NCI-H1436 treated with DMSO at 0.1 percent for 48 hours (cell line): ENCODE data around the gene PRDM15.

ENCODE experiments used
- DNase-seq: peaks from one replicate; lab custom pipeline; 2025; lab: John Stamatoyannopoulos, UW

PRDM15 gene

DNA sequence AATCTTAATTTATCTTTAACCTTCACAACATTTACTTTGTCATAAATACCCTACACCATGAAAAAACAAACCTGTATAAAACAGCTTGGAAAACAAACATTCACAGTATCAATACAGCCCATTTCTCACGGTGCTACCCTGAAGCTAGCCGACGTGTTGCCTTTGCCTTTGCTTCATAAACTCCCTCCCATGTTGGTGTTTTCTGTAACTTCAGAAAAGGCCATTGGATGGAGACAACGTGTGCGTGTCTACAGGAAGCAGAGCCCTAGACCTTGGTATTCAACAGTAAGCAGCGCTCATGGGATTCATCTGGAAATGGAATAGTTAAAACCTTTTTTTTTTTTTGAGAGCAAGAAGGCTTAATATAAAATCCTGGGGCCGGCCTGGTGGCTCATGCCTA, 7.2 kb upstream of the PRDM15 start:
- DNase-seq, result no peak

DNA sequence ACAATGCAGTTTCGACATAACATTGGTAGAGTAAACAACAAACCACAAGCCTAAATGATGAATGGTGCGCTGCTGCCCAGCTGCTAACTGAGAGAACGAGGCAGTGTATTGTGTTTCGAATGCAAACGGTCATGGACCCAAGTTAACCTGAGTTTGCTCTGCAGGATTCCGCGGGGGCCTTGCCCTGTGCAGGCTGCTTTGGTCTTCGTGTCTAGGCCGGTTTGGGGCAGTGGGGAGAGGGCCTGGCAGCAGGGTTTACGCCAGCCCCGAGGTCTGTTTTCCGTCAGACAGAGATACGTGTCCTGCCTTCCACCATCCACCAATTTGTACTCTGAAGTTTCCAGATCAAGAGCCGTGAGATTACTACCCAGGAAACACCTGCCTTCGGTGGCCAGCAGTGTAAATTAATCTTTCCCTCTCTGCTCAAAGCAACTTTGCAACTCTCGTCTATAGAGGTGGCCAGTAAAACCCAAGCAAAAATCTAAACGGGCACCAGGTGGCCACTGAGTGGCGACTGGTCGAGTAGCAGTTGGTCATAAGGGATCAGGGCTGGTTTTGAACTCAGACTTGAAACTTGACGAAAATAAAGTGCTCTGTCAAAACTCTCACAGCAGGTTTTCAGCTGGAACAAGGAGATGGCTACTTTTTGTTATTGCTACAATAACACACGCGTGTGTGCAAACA, 6.3 kb upstream of the PRDM15 start:
- no peak for DNase-seq

DNA sequence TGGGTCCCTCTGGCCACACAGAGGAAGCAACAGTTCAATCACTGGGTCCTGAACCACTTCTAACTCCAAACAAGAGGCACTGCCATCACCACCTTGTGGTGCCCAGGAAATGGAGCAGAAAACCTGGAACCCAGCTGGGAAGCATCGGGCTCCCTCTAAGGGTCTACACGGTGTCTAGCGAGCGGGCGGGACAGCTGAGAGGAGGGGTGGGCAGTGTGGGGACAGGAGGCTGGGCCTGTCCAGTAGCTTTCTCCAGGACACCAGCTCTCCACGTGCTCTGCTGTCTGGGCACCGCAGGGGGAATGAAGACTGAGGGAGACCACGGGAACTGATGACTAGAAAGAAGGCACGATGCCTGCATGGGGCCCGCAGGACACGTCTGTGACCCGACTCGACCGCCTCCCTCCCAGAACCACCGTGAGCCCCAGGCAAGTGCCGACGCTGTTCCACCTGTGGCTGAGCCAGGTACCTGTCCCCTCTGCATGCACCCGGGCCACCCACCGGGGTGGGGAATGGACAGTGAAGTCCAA, 5.4 kb upstream of the PRDM15 start:
- DNase-seq, result no peak

DNA sequence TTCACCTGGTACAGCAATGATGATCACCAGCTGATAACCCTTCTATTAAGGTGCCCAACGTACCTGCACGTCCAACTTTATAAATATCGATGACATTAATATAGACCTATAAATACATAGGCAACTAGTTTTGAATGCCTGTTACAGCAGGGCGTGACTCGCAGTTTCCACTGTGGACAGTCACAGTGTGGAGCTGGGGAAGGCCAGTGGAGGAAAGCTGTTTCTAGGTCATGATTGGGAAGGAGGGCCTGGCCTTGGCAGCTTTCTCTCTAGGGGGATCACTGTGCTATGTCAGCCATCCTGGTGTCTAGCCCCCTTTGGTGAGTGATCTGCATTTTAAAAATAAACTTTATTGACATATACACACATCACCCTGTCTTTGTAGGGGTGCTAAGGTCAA, 4.4 kb upstream of the PRDM15 start:
- no peak for DNase-seq

DNA sequence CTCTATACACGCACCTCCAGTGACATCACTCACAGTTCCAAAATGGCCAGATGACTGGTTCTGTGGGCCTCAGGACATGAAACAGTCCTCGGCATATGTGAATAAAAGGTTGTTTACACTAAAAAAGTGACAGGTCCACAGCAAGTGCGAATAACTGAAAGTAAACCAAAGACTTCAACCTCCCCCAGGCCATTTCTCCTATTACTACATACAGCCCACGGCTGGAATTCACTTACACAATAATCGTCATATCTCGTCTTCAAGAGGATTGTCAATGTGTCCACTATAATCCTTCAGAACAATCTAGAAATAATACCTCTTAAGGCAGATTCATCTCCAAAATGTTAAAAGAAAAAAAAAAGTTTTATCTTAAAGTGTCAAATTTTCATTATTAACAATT, 1.9 kb upstream of the PRDM15 start:
- no peak for DNase-seq

DNA sequence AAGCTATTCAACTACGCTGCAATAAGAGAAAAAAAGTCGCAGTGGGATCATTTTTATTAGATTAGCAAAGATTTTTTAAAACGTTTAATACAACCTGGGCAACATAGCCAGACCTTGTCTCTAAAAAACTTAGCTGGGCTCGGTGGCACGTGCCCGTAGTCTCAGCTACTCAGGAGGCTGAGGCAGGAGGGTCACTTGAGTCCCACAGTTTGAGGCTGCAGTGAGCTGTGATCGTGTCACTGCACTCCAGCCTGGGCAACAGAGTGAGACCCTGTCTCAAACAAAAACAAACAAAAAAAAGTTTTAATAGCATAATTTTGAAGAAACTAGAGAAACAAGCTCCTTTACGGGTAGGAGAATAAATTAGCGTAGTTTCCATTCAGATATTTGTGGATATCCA, 1.0 kb upstream of the PRDM15 start:
- DNase-seq, result no peak

DNA sequence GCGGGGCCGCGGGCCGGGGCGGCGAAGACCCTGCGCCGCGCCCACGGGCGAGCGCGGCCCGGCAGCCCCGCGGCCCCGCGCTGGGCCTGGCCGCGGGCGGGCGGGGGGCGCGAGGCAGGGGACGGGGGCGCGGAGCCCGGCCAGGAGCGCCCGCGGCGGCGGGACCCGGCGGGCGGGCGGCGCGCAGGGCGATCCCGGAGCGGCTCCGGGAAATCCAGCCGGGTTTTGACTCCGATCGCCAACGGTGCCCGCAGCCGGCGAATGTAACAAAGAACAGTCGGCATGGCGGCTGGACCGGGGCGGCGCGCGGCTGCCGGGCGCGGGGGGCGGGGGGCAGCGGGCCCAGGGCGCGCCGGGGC, 334 bp downstream of the PRDM15 start:
- DNase-seq, result no peak

DNA sequence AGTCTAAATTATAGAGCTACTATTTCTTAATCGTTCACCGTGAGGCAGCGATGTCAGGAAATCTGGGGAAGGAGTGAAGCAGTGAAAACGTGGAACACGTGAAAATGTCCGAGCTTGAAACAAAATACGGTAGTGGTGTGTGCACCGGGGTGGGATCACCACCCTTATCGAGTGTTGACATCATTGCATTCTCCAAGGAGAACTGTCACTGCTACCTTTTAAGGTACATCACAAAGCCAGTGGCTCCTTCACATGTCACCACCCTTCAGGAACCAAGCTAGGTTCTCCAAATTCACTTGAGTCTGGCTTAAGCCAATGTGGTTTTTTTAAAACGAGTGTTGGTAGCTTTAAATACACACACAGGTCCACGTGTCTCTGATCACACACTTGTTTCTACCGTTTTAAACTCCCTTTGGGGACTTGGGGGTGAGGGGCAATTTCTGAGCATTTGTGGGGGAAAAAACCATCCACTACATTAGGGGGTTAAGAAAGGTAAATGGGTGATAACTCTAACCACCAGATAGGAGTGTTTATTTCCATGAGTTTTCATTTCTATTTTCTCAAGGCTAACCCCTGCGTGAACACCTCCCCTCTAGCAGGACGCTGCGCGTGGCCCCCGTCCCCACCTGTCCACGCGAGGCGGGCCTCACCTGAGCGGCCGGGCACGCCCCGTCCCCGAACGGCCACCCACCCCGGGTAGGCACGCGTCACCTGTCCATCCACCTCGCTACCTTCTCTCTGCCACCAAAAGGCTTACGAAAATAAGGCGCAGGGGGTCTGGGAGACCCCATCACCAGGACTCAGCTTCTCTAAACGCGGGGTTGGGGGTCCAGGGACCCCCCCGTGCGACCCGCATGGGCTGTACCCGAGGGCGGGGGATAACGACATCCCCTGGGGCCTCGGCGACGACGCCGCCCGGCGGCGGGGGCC, 978 bp downstream of the PRDM15 start:
- no peak for DNase-seq

DNA sequence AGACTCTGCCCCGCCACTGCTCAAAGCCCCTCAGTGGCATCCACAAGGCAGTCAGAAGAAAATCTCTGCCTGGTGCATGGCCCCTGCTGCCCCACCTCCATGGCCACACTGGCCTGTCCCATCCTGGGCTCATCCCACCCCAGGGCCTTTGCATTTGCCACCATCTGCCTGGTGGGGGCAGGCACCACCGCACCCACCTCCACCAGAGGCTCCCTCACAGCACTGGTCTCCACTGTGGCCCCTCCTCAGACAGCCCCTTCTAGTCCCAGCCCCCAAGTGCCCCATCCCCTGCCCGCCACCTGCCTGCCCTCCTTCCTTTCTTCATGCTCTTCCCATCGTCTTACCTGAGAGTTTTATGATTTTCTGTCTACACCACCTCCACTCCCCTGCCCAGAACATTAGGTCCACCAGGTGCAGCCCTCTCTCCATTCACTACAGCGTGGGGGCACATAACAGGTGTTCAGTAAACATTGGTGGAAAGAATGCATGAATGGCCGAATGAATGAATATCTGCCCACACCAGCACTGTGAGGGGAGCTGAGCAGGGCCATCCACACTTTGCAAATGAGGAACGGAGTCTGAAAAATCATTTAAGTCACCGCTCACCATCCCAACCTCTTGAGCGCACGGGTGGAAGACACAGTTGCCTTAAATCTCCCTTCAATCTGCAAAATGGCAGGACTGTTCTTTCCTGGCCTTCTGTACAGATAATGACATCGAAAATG, 2.1 kb downstream of the PRDM15 start:
- no peak for DNase-seq

DNA sequence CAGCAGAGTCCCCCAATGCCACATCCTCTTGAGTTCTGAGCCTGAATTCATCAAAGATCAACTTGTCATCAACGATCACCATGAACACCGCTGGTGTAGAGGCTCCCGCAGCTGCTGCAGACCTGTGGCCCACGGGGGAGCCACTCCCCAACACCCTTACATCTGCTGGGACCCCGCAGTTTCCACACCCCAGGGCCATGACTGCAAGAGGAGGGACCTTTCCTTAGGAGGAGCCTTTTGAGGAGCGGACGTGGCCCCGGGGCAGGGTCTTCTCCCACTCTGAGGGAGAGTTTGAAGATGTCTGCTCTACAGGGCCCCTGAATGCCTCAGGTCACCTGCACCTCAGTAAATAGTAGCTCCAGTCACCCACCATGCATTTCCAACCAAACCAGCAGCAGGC, 2.7 kb downstream of the PRDM15 start:
- DNase-seq, result no peak

DNA sequence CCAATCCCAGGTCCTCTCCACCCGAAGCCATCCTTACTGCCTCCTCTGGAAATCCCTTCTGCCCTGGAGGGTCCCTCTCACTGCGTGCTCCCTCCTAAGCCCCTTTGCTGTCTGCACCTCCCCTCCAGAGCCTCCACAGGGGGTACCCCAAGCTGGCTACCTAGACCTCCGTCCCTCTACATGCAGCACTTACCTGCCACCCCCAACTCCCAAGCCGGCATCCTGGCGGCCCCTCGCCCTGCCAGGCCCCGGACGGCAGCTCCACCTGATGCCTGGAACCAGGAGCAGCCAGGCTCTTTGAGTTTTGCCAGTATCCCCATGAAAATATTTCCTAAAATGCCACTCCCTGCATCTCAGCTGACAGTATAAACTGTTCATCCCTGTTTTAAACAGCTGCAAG, 4.1 kb downstream of the PRDM15 start:
- DNase-seq, result no peak

DNA sequence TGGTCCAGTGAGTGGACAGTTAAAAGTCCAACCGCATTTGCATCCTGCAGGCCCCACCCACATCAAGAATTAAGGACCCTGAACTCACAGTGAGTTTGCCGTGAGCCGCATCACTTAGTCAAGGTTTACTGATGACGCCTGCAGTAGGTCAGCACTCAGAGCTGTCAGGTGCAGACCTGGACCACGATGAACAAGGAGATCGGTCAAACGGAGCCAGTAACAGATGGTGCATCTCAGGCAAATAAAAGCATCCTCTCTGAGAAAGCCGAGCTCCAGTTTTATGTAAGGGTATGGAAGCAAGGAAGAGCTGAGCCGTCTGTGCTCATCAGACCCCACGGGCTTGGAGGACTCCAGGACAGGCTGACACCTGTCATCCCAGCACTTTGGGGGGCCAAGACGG, 4.5 kb downstream of the PRDM15 start:
- DNase-seq, result no peak

DNA sequence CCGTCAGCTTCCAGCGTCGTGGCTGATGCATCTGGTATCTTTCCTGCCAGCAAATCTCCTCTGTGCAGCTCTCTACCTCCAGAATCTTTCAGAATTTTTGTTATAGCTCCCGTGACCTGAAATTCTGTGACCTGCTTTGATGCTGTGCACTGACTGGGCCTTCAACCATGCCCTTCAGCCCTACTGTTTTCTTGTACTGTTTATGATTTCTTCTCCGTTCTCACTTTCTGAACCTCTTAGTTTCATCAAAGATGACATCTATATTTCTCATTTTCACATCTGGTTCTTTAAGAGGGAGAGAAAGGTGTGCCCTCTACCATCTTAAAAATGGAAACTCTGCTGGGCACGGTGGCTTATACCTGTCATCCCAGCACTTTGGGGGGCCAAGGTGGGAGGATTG, 5.7 kb downstream of the PRDM15 start:
- DNase-seq, result no peak

DNA sequence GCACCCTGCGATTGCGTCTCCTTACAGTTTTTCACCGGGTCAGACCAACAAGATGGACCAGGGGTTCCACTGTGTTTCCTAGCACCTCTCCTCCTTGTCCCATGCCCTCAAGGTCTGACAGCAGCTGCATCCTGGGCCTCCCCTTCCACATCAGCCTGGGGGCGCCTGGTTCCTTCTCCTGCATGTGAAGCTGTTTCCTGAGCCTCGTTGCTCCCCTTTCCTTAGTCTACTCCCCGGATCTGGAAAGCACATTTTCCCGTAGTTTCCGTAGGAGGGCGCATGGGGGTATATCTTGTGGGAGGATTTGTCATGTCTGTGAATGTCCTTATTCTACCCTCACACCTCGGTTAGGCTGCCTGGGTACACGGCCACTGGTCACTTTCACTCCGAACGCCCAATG, 6.1 kb downstream of the PRDM15 start:
- DNase-seq, result no peak

DNA sequence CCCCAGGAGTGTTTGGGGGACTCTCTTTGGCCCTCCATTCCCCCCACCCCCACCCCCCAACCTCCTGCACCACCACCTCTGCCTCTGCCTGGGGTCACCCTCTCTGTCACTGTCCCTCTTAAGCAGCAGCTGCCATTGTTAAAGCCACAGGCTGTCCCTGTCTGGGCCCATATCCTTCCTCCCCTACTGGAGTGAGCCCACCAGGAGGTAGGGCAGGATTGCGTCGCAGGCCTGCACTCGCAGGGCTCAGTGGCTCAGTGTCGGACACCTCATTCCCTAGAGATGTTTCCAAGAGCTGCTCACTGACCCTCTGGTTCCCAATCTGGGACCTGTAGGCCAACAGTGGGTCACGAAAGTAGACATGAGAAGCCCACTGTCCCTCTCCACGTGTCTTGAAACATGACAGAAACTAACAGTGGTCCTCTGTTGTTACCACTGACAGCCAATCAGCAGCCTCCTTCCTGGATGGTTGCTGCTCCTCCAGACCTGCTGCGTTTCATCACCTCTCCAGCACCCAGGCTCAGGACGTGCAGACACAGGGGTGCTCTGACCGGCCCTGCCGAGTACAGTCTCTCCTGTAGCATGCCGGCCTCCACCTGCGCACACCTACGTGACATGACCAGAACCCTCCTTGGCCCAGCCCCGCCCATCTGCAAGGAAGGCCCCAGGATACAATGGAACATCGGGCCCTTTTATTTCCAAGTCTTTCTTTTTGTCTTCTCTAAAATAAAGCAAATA, 7.7 kb downstream of the PRDM15 start:
- no peak for DNase-seq

DNA sequence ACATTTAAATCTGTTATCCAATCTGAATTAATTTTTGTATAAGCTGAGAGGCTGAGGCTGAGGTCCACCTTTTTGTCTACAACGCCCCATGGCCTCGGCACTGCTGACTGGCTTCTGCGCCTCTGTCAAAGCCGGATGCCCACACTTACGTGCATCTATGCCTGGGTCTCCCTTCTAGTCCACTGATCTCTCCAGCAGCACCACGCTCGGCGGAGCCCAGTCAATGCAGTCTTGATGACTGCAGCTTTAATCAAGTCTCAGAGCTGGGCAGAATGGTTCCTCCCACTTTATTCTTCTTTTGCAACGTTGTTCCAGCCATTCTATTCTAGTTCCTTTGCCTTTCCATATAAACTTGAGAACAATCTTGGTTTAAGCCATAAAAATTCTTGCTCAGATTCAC, 9.4 kb downstream of the PRDM15 start:
- DNase-seq, result no peak

DNA sequence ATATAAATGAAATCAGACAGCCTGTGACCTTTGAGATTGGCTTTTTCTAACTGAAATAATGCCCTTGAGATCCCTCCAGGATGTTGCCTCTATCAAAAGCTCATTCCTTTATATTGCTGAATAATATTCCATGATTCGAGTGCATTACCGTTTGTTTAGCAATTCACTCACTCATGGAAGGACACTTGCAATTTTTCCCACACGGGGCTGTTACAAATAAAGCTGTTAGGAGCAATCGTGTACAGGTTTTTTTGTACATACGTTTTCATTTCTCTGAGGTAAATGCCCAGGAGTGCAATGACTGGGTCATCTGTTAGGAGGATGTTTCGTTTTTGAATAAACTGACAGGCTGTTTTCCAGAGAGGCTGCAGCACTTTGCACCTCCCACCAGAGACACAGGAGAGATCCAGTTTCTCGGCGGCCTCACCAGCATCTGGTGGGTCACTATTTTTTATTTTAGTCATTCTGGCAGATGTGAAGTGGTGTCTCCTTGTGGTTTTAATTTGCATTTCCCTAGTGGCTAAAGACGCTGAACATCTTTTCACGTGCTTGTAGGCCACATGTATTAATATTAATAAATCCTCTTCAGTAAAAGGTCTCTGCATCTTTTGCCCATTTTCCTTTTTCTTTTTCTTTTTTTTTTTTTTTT, 11.0 kb downstream of the PRDM15 start:
- no peak for DNase-seq

DNA sequence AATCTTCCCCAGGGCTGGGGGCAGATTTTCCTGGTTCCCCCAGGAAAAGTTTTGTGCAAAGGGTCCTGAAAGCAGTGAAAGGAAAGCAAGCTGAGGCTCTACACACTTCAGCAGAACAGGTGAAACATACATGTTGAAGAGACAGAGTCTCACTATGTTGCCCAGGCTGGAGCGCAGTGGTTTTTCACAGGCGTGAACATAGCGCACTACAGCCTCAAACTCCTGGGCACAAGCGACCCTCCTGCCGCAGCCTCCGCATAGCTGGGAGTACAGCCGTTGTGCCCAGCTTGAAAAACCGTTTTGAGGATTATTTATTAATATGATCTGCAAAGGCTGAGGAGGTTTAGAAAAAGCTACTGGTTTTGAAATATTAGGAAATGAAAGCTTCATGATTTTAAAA, 11.8 kb downstream of the PRDM15 start:
- DNase-seq, result no peak

DNA sequence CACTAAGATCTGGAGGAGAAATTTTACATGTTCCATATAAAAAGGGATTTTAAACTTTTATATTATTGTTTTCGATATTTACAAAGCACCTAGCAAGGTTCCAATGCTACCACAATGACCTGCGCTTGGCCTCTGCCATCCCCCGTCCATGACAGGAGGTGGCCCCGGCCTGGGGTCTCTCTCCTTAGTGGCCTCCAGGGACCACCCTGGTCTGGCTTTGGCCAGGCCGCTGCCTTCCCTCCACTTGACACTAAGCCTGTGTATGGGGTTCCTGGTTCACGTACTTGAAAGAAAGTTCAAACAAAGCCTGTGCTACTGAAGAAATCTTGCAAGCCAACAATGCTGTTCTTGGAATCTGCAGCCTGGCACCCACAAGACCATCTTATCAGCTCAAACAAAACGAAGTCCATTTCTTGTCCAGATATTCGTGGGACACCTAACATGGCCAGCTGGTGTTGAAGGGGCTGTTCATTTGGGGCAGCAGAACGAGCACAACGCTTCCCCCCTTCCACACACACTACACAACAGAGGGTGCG, 12.8 kb downstream of the PRDM15 start:
- DNase-seq, result no peak

DNA sequence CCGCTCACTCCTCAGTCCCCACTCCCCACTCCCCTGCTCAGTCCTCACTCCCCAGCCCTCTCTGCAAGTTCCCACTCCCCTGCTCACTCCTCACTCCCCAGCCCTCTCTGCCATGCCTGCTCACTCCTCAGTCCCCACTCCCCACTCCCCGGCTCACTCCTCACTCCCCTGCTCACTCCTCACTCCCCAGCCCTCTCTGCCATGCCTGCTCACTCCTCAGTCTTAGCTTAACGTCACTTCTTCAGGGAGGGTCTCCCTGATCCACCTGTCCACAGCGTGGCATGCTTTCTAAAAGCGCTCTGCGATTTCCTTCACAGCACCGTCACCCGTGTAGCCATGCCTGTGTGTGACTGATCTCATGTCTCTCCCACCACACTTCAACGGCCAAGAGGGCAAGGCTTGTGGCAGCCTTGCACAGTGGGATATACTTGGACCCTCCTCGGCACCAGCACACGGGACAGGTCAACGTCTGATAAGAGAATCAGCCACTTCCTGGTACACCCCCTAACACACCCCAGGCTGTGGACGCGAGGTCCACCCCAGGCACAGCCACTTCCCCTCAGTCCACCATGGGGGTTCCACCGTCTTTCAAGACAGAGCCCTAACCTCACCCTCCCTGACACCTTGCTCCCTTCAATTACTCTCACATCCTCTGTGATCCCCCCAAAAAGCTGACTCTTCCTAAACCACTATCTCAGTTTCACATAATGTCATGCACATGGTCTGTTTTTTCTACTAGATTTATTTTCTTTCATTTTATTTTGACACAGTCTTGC, 14.0 kb downstream of the PRDM15 start:
- DNase-seq, result no peak
